NCI-H446 (cell line): ENCODE results near the gene SNED1.

ENCODE experiments used
- DNase-seq, 2 experiments: peaks; one replicate each; lab custom pipeline; 2025; lab: John Stamatoyannopoulos, UW

Gene SNED1

DNA sequence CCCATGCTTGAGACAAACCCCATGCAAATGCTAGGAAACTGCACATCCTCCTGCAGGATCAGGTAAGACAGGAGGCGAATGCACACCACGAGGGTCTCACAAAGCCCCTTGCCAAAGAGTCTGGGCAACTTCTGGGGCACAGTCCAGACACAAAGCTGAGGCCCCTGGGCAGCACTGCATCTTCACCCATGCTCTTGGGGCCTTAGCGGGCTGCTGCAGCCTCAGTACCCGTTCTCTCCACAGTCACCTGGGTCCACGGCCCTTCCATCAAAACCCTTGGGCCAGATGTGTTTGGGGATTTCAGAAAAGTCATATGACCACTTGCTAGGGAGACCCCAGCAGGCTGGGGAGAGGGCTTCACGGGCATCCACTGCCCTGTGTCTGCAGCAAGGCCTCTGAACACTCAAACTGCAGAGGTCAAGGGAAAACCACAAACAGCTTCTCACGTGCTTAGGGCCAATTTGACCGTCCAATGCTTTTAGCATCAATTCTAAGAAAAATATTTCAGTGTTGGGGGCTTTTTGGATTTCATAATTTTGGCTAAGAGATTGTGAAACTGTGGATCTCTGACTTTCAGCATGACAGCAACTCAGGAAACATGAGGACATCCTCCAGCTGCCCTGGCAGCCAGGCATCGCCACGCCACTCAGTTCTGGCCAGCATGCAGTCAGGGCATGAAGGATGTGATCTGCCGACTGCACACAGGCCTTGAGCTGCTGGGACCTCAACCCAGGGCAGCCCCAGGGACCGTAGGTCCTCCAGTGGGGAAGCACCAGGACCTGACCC is 130.9 kb downstream of the SNED1 start:
- no peak for DNase-seq

- DNase-seq: no peak
Measured at GRCh38 chr2:241130316-241130715, 131.9 kb downstream of the SNED1 start.

GRCh38 chr2:241131531-241131930 is 133.1 kb downstream of the SNED1 start:
- no peak for DNase-seq

DNA sequence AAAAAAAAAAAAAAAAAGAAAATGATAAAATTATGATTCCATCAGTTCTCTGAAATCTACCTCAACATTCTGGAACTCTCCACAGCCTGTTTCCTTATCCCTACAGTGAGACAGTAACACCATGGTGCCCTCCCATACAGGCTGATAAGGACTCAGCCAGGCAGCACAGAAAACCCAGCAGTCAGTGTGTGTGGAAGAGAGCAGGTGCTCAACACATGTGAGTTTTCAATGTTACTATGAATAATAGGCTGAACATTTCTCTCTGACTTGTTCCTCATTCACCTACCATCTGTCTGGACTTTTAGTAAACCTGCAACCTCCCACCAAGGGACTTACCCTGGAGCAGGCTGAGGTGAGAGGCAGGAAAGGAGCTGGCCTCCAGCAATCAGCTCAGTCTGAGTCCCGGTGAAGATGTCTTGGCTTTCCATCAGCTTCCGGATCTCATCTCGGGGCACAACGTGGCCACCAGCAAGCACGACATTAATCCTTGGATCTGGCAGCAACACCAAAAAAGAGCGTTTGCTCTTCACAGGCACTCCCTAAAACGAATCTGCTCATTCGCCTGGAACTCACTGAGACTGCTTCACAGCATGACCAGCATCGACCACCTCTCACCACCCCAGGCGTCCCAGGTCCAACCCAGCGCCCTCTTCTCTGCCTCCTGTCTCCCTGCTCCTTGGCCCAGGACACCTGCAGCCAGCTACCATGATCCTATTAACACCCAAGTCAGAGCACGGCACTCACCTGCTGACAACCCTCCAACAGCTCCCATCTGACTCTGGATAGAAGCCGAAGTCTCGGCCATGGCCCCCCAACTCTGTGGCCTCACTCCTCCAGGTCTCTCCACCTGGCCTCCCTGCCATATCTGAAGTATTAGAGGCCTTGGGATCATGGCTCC is 134.4 kb downstream of the SNED1 start:
- no peak for DNase-seq

DNA sequence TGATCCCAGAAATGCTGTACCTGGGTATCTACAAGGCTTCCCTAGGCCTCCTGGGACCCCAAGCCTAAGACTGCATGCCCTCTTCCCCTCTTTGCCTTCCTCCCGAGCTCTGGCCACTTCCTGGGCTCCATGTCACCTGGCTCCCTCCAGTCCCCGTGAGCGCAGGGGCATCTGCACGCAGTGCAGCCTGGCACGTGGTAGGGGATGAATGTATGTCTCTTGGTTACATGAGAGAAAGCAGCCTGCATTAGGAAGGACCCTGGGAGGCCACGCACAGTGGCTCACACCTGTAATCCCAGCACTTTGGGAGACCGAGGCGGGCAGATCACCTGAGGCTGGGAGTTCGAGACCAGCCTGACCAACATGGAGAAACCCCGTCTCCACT is 135.0 kb downstream of the SNED1 start:
- no peak for DNase-seq

DNA sequence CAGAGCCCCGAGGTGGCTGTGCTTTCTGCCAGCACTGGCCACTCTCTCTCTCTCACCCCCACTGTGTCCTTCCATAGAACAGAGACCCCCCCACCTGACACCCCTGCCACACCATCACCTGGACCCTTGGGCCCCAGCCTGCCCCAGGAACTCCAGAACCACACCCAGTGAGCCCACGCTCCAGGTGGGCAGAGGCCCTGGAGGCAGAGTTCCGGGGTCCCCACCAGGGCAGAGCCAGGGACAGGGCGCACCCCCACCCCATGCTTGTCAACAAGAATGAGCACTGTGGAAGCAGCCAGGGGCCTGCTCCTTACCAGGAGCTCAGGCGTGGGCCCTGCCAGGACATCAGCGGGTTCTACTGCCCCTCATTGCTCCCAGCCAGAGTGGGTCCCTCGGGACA is 136.3 kb downstream of the SNED1 start:
- DNase-seq: no peak

- no peak for DNase-seq
Measured at GRCh38 chr2:241135737-241136136, 137.3 kb downstream of the SNED1 start.

GRCh38 chr2:241136191-241136590 is 137.8 kb downstream of the SNED1 start:
- DNase-seq: no peak

- no peak for DNase-seq
Measured at GRCh38 chr2:241136661-241137260, 138.3 kb downstream of the SNED1 start.

DNA sequence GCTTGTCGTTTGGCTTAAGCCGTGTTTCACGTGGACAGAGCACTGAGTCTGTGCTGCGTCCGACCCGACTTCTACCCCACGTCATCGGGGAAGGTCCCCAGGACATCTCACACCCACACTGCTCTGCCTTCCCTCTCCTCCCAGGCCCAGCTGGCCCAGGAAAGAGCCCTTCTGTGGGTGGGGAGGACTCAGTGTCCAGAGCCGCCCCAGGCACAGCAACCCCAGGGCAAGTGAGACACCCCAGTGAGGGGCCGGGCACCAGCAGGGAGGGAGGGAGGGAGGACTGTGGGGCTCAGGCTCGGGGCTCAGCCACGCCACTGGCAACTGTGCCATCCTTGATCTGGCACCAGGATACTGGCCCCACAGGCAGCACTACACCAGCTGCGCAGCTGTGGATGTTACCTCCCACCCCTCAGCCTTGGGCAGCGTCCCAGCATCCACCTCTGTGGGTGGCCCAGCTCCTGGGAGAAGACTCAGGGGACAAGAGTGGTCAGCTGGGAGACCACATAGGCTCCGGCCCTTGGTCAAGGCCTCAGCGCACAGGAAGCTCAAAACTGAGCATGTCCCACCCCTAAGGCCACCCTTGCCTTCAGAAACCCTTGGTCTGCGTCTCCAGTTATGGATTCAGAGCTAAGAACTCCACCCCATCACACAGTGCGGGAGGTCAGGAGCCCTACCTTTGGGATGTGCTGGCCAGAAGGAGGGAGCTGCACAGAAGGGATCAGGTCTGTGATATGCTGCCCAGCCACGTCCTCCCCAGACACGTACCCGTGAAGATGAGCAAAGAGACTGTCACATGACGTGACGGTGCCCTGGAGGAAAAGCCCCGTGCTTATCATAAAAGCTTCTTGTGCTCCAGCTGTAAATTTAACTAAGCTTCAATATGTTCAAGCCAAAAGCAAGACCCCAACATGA is 139.1 kb downstream of the SNED1 start:
- DNase-seq: no peak

GRCh38 chr2:241138471-241138870 is 140.1 kb downstream of the SNED1 start:
- DNase-seq: no peak

DNA sequence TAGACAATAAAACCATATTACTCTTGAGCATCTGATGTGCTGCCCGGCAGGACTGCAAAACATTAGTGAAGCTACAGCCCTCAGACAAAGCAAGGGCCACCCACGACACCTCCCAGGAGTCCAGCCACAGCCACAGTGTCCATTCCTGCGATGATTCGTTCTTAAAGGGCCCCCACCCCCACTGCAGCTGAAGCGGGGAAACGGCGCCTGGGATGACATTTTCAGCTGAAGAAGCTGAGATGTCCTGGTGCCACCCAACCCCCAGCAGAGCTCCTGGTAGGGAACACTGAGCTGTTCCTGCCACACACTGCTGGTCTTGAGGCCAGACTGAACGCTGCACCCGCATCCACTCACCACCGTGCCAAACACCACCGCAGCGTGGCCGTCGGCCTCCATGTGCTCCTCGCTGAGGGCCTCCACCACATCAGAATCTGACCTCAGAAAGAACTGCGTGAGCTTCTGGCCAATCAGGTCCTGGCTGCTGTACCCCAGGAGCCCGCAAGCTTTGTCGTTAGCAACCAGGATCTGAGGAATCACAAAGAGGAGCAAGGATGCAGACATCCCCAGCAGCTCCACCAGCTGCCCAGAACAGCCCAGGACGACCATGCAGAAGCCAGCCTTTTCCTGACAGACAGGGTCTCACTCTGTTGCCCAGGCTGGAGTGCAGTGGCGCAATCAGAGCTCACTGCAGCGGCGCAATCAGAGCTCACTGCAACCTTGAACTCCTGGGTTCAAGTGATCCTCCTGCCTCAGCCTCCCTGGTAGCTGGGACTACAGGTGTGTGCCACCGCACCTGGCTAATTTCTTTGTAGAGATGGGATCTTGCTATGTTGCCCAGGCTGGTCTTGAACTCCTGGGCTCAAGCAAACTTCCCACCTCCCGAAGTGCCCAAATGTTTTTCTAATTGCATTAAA is 141.4 kb downstream of the SNED1 start:
- no peak for DNase-seq

DNA sequence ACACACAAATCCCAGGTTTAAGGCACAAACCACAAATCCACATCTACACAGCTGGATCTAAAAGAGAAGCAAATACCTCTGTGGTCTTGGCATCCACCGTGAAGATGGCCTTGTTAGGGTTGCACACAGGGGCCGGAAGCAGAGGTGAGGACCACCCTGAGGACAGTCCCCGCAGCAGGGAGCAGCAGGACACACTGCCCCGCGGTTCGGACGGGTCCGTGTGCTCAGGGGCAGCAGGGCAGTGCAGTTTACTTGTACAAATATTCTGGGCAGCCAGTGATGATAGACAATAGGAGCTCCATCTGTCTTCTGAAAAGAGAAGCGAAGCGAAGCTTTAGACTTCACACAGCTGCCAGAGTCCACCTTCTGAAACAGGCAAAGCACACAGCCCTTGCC is 142.0 kb downstream of the SNED1 start:
- no peak for DNase-seq

DNA sequence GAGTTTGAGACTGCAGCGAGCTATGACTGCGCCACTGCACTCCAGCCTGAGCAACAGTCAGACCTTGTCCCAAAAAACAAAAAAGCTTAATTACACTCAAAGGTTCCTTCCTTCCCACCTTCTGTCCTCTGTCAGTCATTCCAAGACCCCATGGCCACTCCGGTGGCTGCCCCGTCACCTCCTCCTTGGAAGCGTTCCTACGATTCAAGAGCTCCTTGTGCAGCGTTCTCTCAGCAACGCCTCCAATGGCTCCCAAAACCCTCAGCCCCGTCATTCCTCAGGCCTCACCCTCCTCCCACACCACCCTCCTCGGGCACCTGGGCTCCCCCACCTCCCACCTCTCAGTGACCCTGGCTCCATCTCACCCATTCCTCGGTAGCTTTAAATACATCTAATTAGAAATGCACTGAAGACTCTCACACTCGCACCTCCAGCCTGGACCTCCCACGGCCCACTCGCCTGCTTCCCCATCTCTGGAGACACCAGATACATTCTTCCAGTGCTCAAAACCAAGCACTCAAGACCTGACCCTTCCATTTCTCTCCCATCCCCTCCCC is 142.9 kb downstream of the SNED1 start:
- DNase-seq: no peak

DNA sequence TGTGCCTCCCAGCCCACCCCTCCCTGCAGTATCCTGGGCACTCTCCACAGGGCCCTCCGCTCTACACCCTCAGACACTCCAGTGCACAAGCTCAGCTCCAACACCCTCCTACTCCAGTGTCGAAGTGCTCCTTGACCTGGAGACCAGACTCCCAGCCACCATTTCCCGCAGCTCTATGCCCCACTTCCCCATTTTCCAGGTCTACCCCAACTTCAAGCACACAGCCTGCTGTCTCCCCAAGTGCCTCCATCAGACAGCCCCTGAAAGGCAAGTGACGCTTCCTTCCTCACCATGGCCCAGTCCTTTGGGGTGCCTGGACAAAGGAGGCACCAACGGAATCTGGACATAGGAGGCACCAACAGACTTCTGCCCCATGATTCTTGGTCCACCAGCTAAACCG is 143.6 kb downstream of the SNED1 start:
- DNase-seq: no peak

DNA sequence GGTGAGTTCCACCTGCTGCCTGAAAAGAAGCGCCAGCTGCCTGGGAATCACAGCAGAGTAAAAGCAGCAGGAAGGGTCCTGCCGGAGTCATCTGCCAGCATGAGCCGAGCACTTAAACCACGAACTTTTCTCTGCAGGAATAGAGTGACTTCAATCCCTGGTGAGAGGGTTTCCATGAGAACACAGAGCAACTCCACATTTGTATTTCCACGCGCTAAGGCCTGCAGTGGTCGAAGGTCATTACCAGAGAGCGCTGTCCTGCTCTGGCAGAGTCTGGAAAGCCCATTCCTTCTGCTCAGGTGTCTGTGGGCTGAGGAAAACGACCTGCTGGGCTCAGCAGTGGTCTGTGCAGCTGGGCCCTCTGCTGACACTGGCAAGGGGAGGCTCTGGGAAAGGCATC is 144.2 kb downstream of the SNED1 start:
- DNase-seq: no peak
